Measurements from ENCODE around the gene ABCA2. TPM values are rescaled to one million over a fixed set of nuclear protein-coding genes. Genes with fewer than 3 reads are reported as not detected.

ABCA2 gene
- total RNA-seq: 33.8 TPM
- long read RNA-seq, partial matches to known transcripts: 10 of 16 reads
- long read RNA-seq, other reads (novel, unspliced or antisense): 6 of 16 reads

GRCh38 chr9:137027369-137028262, at the start of gene ABCA2:
ABCA2 (minus strand) TSS chr9:137028237; CDS start chr9:137028140, 97 bp downstream.
- DNase-seq (peak; percentile 61), ATAC-seq (no peak)
- intact Hi-C loops (cut with micrococcal nuclease): no loop called here

GRCh38 chr9:137077010-137077747, 49.1 kb upstream of the ABCA2 start, which contains the start of gene UAP1L1:
UAP1L1 (plus strand) TSS chr9:137077517; CDS start chr9:137077533, 16 bp downstream.
- DNase-seq (peak; percentile 91), ATAC-seq (peak; percentile 78)
- intact Hi-C loops (cut with micrococcal nuclease): no loop called here

- DNase-seq (no peak), ATAC-seq (no peak)
- intact Hi-C loops (cut with micrococcal nuclease): no loop called here
Measured at GRCh38 chr9:137076636-137077009, 48.6 kb upstream of the ABCA2 start.

GRCh38 chr9:137075275-137075775, 47.3 kb upstream of the ABCA2 start:
- DNase-seq: no peak
- ATAC-seq: no peak
- intact Hi-C loops (cut with micrococcal nuclease): no loop called here

- intact Hi-C loops (cut with micrococcal nuclease): no loop called here
- no peak for DNase-seq
- no peak for ATAC-seq
Measured at GRCh38 chr9:137074657-137075274, 46.7 kb upstream of the ABCA2 start.

GRCh38 chr9:137073992-137074399, 46.0 kb upstream of the ABCA2 start:
- ATAC-seq: no peak
- DNase-seq: no peak
- intact Hi-C loops (cut with micrococcal nuclease): no loop called here

GRCh38 chr9:137071282-137071681, 43.2 kb upstream of the ABCA2 start:
- ATAC-seq (no peak), DNase-seq (no peak)
- intact Hi-C loops (cut with micrococcal nuclease): no loop called here

GRCh38 chr9:137070906-137071275, 42.9 kb upstream of the ABCA2 start:
- intact Hi-C loops (cut with micrococcal nuclease): no loop called here
- DNase-seq (peak; percentile 75), ATAC-seq (peak; percentile 62)

GRCh38 chr9:137070201-137070905, 42.3 kb upstream of the ABCA2 start, which contains the start of gene SAPCD2:
SAPCD2 (minus strand) TSS chr9:137070557; CDS start chr9:137070460, 97 bp downstream.
- peak; percentile 94 for ATAC-seq
- intact Hi-C loops (cut with micrococcal nuclease): no loop called here

GRCh38 chr9:137069508-137070091, 41.6 kb upstream of the ABCA2 start:
- intact Hi-C loops (cut with micrococcal nuclease): no loop called here
- ATAC-seq: no peak
- DNase-seq: peak; percentile 27

More at GRCh38 chr9:137070201-137070905, 42.3 kb upstream of the ABCA2 start, which contains the start of gene SAPCD2:
- peak; percentile 93 for DNase-seq

GRCh38 chr9:137068539-137069507, 40.8 kb upstream of the ABCA2 start:
- no peak for ATAC-seq
- peak; percentile 20 for DNase-seq

GRCh38 chr9:137067860-137068538, 40.0 kb upstream of the ABCA2 start:
- intact Hi-C loops (cut with micrococcal nuclease): no loop called here
- ATAC-seq (peak; percentile 44), DNase-seq (peak; percentile 83)

More at GRCh38 chr9:137068539-137069507, 40.8 kb upstream of the ABCA2 start:
- intact Hi-C loops (cut with micrococcal nuclease): no loop called here

GRCh38 chr9:137066096-137066861, 38.2 kb upstream of the ABCA2 start:
- ATAC-seq (no peak), DNase-seq (no peak)
- intact Hi-C loops (cut with micrococcal nuclease): no loop called here

- no peak for DNase-seq
- no peak for ATAC-seq
- intact Hi-C loops (cut with micrococcal nuclease): no loop called here
Measured at GRCh38 chr9:137065336-137065967, 37.4 kb upstream of the ABCA2 start.

- intact Hi-C loops (cut with micrococcal nuclease): no loop called here
- no peak for ATAC-seq
- DNase-seq: no peak
Measured at GRCh38 chr9:137064880-137065164, 36.8 kb upstream of the ABCA2 start.
